ENCODE measurements around the gene HIVEP3.

HIVEP3 gene

DNA sequence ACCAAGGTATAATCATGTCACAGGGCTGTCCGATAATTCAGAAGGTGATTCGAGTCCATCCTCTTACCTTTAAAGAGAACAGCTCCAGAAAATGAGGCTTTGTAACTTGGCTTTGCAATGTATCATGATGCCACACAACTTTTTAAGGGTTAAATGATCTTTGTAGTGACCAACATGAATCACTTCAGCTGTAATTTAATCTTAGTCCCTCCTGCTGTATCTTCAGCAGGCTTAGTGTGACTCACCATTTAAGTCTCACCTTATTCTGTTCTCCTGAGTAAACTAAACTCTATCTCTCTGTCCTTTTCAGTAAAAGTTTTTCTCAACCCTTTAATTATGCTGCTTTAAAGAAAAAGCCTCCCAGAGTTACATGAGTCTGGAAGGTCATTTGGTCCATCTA, 1.9 kb upstream of the HIVEP3 start:
- no peak overlapping the region for H3K9ac ChIP-seq (ENCODE audit: low read depth, low read length, poor library complexity)
- no peak for DNase-seq (ENCODE audit: low spot score)

DNA sequence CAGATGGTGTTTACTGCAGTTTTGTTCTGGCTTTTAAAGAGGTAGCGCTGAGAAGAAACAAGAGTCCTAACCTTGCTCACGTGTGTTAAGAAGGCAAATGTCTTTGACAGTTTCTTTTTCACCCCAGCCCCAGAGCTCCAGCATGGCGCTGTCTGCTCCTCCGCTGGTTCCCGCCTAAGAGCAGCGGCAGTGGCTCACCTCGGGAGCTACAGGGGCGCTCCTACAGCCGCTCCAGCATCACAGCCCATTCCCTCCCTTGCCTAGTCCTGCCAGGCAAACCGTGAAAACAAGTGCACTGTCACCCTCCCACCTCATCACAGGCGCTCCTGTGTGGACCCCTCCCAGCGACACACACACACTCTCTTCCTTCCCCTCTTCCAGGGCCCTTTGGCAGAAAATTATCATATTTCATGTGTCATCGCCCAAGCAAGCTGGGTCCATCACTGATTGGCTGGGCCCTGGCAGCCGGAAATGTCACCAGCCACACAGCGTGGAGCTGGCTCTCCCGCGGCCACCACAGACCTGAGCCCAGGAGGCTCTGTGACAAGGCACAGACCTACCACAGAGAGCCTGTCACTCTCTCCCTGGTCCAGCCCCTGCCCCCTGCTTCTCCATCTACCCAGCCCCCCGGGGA, 1.2 kb upstream of the HIVEP3 start:
- Histone ChIP-seq H4K8ac (ENCODE audit: low read depth, low read length) (no peak overlapping the region), H3K36me3 (replicated peaks in 1 of 2; ENCODE audit: control insufficient read depth in 2 of 2, insufficient read depth in 2 of 2, low read length in 2 of 2) (no peaks in the 10 kb centered on the region), H3K4me1 (ENCODE audit: control insufficient read depth in 2 of 2, insufficient read depth in 1 of 2, low read depth in 1 of 2, low read length in 2 of 2) (peaks cover 15 to 26% of the 10 kb centered on the region in 2 donors), H3K23ac (ENCODE audit: low read depth, low read length, poor library complexity) (no peak overlapping the region), H3K18ac (ENCODE audit: low read length) (no peak overlapping the region), H2BK120ac (ENCODE audit: low read depth, low read length) (no peak overlapping the region), H3K4me2 (ENCODE audit: insufficient read depth, low read length, poor library complexity, severe bottlenecking) (peak overlapping the region; percentile 85), H3K27me3 (ENCODE audit: control insufficient read depth in 3 of 3, insufficient read depth in 3 of 3, low read depth in 1 of 3, low read length in 3 of 3) (peaks cover 0 to 31% (median 1%) of the 10 kb centered on the region in 3 experiments), H2AFZ (ENCODE audit: low read length) (peak overlapping the region; percentile 84), H3K27ac (replicated peaks; ENCODE audit: low read length) (no peak overlapping the region), H3K9ac (ENCODE audit: low read depth, low read length, poor library complexity) (no peak overlapping the region), H2BK12ac (ENCODE audit: low read length) (no peak overlapping the region), H2BK15ac (ENCODE audit: low read length) (no peak overlapping the region), H3K9me3 (replicated peaks in 1 of 2; ENCODE audit: control insufficient read depth in 2 of 2, insufficient read depth in 1 of 2, low read depth in 1 of 2, low read length in 2 of 2) (peaks cover 0 to 1% of the 10 kb centered on the region in 2 donors), H3K79me1 (ENCODE audit: low read depth, low read length) (no peaks in the 10 kb centered on the region), H4K91ac (ENCODE audit: low read depth, low read length, poor library complexity) (no peak overlapping the region), H3K14ac (ENCODE audit: low read length) (no peak overlapping the region), H2BK5ac (ENCODE audit: low read length) (no peak overlapping the region), H3K4ac (ENCODE audit: low read length) (no peak overlapping the region), H2AK5ac (ENCODE audit: low read depth, low read length) (no peak overlapping the region), H3K4me3 (ENCODE audit: low read length in 2 of 2) (peak overlapping the region; percentile 35 to 71)
- DNase-seq (ENCODE audit: low spot score), result no peak
- no CpG with 5 or more reads among the region's 18 CpGs for WGBS, 2 donors (ENCODE audit: extremely low coverage in 2 of 2, insufficient read length in 2 of 2, insufficient replicate concordance in 1 of 2)

More for the DNA sequence above, 1.9 kb upstream of the HIVEP3 start:
- Histone ChIP-seq H2BK5ac (ENCODE audit: low read length) (no peak overlapping the region), H3K14ac (ENCODE audit: low read length) (no peak overlapping the region), H3K27me3 (ENCODE audit: control insufficient read depth in 3 of 3, insufficient read depth in 3 of 3, low read depth in 1 of 3, low read length in 3 of 3) (peaks cover 0 to 27% (median 1%) of the 10 kb centered on the region in 3 experiments), H2BK120ac (ENCODE audit: low read depth, low read length) (no peak overlapping the region), H2BK15ac (ENCODE audit: low read length) (no peak overlapping the region), H2BK12ac (ENCODE audit: low read length) (no peak overlapping the region), H3K36me3 (replicated peaks in 1 of 2; ENCODE audit: control insufficient read depth in 2 of 2, insufficient read depth in 2 of 2, low read length in 2 of 2) (no peaks in the 10 kb centered on the region), H3K4me3 (ENCODE audit: low read length in 2 of 2) (no peak overlapping the region), H3K4me2 (ENCODE audit: insufficient read depth, low read length, poor library complexity, severe bottlenecking) (no peak overlapping the region), H4K8ac (ENCODE audit: low read depth, low read length) (no peak overlapping the region), H3K23ac (ENCODE audit: low read depth, low read length, poor library complexity) (no peak overlapping the region), H3K18ac (ENCODE audit: low read length) (no peak overlapping the region), H2AK5ac (ENCODE audit: low read depth, low read length) (no peak overlapping the region), H3K9me3 (replicated peaks in 1 of 2; ENCODE audit: control insufficient read depth in 2 of 2, insufficient read depth in 1 of 2, low read depth in 1 of 2, low read length in 2 of 2) (peaks cover 0 to 1% of the 10 kb centered on the region in 2 donors), H2AFZ (ENCODE audit: low read length) (no peak overlapping the region), H3K4ac (ENCODE audit: low read length) (no peak overlapping the region), H3K79me1 (ENCODE audit: low read depth, low read length) (no peaks in the 10 kb centered on the region), H4K91ac (ENCODE audit: low read depth, low read length, poor library complexity) (no peak overlapping the region), H3K27ac (replicated peaks; ENCODE audit: low read length) (no peak overlapping the region), H3K4me1 (ENCODE audit: control insufficient read depth in 2 of 2, insufficient read depth in 1 of 2, low read depth in 1 of 2, low read length in 2 of 2) (peaks cover 15 to 26% of the 10 kb centered on the region in 2 donors)
- no CpG with 5 or more reads among the region's 2 CpGs for WGBS, 2 donors (ENCODE audit: extremely low coverage in 2 of 2, insufficient read length in 2 of 2, insufficient replicate concordance in 1 of 2)

DNA sequence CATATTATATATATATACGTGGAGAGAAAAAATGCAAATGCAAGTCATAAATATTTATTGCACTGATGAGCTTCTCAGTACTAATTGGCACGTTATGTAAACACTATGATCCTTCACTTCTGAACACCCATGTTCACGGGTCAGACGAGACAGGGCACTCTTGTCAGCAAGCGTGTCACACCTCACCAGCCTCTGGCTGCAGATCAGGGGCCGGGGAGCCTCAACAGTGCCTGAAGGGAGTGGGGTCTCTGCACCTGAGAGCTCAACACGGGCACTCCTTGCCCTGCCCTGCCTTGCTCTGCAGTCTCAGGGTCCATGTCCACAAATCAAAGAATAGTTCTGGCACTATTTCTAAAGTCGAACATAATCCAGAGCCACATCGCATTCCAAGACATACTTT, 409 bp upstream of the HIVEP3 start:
- H3K4me3 ChIP-seq (ENCODE audit: low read length in 2 of 2), result no peak overlapping the region
- peaks cover 0 to 31% (median 1%) of the 10 kb centered on the region in 3 experiments for H3K27me3 ChIP-seq (ENCODE audit: control insufficient read depth in 3 of 3, insufficient read depth in 3 of 3, low read depth in 1 of 3, low read length in 3 of 3)
- H2AK5ac ChIP-seq (ENCODE audit: low read depth, low read length), result no peak overlapping the region
- WGBS, 2 donors (ENCODE audit: extremely low coverage in 2 of 2, insufficient read length in 2 of 2, insufficient replicate concordance in 1 of 2), result no CpG with 5 or more reads among the region's 9 CpGs
- H3K36me3 ChIP-seq (replicated peaks in 1 of 2; ENCODE audit: control insufficient read depth in 2 of 2, insufficient read depth in 2 of 2, low read length in 2 of 2), result no peaks in the 10 kb centered on the region
- no peak overlapping the region for H3K9ac ChIP-seq (ENCODE audit: low read depth, low read length, poor library complexity)
- no peak overlapping the region for H3K14ac ChIP-seq (ENCODE audit: low read length)
- H2BK5ac ChIP-seq (ENCODE audit: low read length), result no peak overlapping the region
- H3K4me1 ChIP-seq (ENCODE audit: control insufficient read depth in 2 of 2, insufficient read depth in 1 of 2, low read depth in 1 of 2, low read length in 2 of 2), result peaks cover 15 to 26% of the 10 kb centered on the region in 2 donors
- H3K9me3 ChIP-seq (replicated peaks in 1 of 2; ENCODE audit: control insufficient read depth in 2 of 2, insufficient read depth in 1 of 2, low read depth in 1 of 2, low read length in 2 of 2), result peaks cover 0 to 1% of the 10 kb centered on the region in 2 donors
- H3K4me2 ChIP-seq (ENCODE audit: insufficient read depth, low read length, poor library complexity, severe bottlenecking), result no peak overlapping the region
- no peak overlapping the region for H4K8ac ChIP-seq (ENCODE audit: low read depth, low read length)
- H2BK15ac ChIP-seq (ENCODE audit: low read length), result no peak overlapping the region
- H3K79me1 ChIP-seq (ENCODE audit: low read depth, low read length), result no peaks in the 10 kb centered on the region
- H3K23ac ChIP-seq (ENCODE audit: low read depth, low read length, poor library complexity), result no peak overlapping the region
- peak overlapping the region; percentile 84 for H2AFZ ChIP-seq (ENCODE audit: low read length)
- H2BK12ac ChIP-seq (ENCODE audit: low read length), result no peak overlapping the region
- no peak overlapping the region for H3K27ac ChIP-seq (replicated peaks; ENCODE audit: low read length)
- no peak overlapping the region for H2BK120ac ChIP-seq (ENCODE audit: low read depth, low read length)
- no peak overlapping the region for H3K4ac ChIP-seq (ENCODE audit: low read length)
- H4K91ac ChIP-seq (ENCODE audit: low read depth, low read length, poor library complexity), result no peak overlapping the region
- no peak for DNase-seq (ENCODE audit: low spot score)
- no peak overlapping the region for H3K18ac ChIP-seq (ENCODE audit: low read length)

DNA sequence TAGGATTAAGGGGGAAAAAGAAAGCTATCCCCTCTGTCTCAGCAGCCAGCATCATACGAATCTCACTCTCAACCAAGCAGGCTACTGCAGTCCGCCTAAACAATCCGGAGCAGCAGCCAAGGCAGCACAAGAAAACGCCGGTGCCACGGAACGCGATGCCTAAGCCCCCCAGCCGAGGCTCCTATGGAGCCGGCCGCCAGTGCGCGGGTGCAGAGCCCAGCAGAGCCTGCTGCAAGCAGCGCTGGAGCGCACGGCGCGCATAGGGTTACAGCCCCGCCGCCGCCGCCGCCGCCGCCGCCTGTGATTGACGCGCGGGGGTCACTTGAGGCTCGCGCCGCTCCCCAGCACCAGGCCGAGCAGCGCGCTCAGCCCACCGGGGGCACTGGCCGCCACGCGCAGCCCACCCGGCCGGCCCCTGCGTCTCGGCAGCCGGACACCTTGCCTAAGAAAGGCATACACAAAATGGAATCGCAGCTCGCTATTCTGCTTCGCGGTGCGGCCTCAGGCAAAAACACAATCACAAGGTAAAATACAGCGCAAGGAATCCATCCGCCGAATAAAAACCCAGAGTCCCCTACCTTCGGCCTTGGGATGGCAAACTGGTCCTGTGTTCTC, 780 bp downstream of the HIVEP3 start:
- peak; percentile 59 for DNase-seq (ENCODE audit: low spot score)
- H3K4ac ChIP-seq (ENCODE audit: low read length), result no peak overlapping the region
- no peaks in the 10 kb centered on the region for H3K79me1 ChIP-seq (ENCODE audit: low read depth, low read length)

More for the DNA sequence above, 780 bp downstream of the HIVEP3 start:
- Histone ChIP-seq H3K4me2 (ENCODE audit: insufficient read depth, low read length, poor library complexity, severe bottlenecking) (peak overlapping the region; percentile 62), H3K4me1 (ENCODE audit: control insufficient read depth in 2 of 2, insufficient read depth in 1 of 2, low read depth in 1 of 2, low read length in 2 of 2) (peaks cover 15 to 26% of the 10 kb centered on the region in 2 donors), H2BK15ac (ENCODE audit: low read length) (no peak overlapping the region), H4K8ac (ENCODE audit: low read depth, low read length) (no peak overlapping the region), H2AFZ (ENCODE audit: low read length) (peak overlapping the region; percentile 92), H3K18ac (ENCODE audit: low read length) (peak overlapping the region; percentile 90), H3K27ac (replicated peaks; ENCODE audit: low read length) (peak overlapping the region; percentile 36), H2AK5ac (ENCODE audit: low read depth, low read length) (no peak overlapping the region), H3K23ac (ENCODE audit: low read depth, low read length, poor library complexity) (no peak overlapping the region), H2BK5ac (ENCODE audit: low read length) (no peak overlapping the region), H2BK12ac (ENCODE audit: low read length) (no peak overlapping the region), H2BK120ac (ENCODE audit: low read depth, low read length) (peak overlapping the region; percentile 20), H3K9ac (ENCODE audit: low read depth, low read length, poor library complexity) (peak overlapping the region; percentile 85), H3K9me3 (replicated peaks in 1 of 2; ENCODE audit: control insufficient read depth in 2 of 2, insufficient read depth in 1 of 2, low read depth in 1 of 2, low read length in 2 of 2) (no peaks in the 10 kb centered on the region), H3K4me3 (ENCODE audit: low read length in 2 of 2) (peak overlapping the region; percentile 49 to 88), H3K27me3 (ENCODE audit: control insufficient read depth in 3 of 3, insufficient read depth in 3 of 3, low read depth in 1 of 3, low read length in 3 of 3) (peaks cover 0 to 31% (median 1%) of the 10 kb centered on the region in 3 experiments), H3K36me3 (replicated peaks in 1 of 2; ENCODE audit: control insufficient read depth in 2 of 2, insufficient read depth in 2 of 2, low read length in 2 of 2) (no peaks in the 10 kb centered on the region), H3K14ac (ENCODE audit: low read length) (no peak overlapping the region), H4K91ac (ENCODE audit: low read depth, low read length, poor library complexity) (no peak overlapping the region)
- no CpG with 5 or more reads among the region's 53 CpGs for WGBS, 2 donors (ENCODE audit: extremely low coverage in 2 of 2, insufficient read length in 2 of 2, insufficient replicate concordance in 1 of 2)
